Activated CD4-positive, alpha-beta T cell treated with anti-CD3 and anti-CD28 coated beads, Interleukin-2, amount 50 U/mL, for 24 hours (primary cell): ENCODE data around the gene FOXG1.

Source experiments
- DNase-seq, 2 donors: peaks; one replicate each; pipeline ENCODE4 v3.0.0-alpha.2; 2020; ENCODE audit warnings: low read depth in 1 of 2, low spot score in 1 of 2

FOXG1 gene

DNA sequence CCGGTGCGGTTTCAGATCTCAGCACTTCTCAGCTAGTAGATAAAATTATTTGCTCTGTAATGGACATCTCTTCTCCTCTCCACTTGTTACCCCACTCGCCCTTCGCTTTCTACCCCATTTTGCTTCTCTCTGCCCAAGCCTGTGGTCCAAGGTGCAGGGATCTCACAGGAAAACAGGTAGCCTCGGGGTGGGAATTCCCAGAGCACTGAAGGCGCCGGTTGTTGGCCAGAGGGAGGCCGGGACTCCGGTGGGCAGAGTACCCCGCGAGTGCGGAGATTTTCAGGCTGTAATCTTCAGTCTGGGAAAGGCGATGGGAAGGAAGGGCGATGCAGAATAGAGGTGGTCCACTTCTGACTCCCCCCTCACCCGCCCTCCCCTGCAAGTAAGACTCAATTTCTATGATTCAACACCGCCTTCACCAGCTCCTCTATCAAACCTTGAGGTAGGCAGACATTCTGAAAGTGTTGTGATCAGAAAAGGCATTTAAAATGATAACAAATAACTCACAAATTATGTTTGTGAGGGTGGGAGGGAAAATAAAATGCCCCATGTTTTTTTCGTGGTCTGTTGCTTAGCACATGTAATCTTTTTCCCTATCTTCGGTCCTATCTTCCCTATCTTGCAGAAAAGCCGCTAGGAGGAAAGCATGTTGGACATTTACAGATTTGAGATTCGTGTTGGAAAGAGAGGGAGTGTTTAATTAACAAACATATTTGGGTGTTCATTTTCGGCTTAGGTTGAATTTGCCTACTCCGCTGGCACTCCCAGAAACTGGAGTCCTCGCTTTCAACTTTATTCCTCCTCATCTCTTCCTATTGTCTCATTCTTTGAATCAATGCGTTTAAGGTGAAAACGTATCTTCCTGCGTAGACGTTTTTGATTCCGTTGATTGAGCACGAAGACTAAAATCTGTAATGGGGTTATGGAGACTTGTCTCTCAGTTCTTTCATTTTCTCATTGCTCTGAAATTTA, 8.5 kb downstream of the FOXG1 start:
- DNase-seq, result no peak

DNA sequence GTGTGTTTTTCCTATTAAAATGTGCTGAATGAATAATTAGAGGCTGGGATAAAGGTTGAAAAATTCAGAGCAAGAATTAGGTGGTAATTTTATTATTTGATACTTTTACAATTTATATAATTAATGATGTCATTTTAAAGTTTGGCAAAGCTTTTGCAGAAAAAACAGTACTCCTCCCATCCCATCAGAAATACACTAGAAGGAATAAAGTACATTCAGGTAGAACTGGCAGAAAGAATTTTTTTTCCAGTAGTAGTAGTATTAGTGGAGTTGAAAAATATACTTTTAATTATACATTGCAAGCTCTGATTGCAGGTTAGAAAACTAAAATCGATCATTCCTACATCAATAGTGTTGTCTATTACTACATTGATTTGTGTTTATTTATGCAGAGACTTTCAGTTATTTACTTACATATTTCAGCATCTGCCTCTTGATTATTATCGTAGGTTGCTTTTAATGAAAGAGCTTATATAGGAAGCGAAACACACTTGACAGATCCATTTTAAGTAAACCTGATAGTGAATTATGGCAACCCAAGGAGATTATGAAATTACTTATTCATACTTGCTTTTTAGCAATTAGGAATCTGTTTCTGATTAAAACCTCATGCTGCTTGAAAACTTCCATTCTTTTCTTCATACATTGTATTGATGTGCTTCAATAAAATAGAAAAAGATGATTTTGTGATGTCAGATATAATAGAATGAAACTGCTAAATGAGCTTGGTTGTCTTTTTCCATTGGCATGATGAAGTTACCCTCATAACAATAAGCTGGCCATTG, 10.1 kb downstream of the FOXG1 start:
- DNase-seq, result no peak

DNA sequence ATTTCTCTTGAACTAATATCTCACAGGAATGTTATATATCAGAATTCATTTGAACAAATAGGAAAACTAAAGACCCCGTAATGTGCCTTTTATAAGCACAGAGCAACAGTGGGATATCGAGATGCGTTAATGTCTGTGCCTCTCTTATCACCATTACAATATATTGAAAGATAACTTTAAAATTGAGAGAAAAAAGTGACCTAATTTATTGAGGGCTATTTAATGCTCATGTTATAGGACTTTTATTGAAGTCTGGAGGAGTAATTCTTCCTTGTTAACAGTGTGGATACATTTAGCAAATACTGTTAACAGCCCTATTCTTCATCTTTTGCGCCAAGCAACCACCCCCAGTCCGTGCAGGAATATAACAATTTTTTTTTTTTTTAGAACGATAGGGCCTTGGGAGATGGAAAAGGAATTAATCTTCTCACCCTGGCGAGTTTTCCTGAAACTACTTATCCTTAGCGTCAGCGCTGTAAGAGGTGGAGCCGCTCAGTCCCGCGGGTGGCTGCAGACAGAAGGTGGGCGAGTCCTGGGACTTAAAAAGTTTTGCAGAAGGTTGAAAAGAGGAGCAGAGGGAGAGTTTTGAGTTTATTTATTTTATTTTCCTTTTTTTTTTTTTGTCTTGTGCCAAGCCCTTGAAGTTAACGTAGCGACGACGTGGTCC, 11.0 kb downstream of the FOXG1 start:
- DNase-seq, result no peak

DNA sequence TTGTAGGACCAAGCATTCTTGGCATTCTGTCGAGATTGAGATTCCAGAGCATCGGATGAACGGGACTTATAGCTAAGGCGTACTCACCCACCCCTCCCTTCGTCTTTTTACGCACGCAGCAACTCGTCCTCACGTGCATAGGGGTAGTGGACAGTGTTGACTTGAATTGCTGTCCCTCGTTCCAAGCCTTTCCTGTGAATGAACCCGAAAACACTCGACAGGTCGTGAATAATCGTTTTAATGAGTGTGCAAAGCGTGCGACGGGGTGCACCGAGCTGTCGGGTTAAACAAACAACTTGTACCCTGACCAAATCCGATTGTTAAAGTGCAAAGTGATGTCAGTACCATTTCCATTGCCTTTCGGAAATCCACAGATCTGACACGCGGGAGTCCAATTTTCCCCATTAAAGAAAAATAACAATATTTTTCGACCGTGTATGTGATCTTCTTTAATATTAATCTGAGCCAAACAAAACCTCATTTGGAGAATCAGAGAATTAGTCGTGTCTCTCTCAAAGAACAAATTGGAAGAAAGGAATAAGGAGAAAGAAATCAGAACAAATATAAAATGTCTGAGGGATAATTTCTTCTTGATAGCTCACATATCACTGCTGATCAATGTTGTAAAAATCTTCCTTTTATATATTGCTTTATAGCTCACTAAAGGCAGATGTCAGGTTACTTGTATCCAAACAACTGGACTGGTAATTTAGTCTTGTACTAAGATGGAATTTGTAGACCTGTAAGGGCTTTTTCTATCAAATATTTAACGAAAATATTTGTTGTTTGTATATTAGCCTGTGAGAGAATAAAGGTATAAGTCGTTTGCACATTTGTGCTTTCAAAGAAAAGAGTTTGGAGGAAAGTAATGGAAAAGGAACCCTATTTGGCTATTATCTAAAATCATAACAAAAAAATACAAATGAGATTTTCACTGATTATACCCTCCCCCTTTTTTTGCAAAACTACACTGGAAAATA, 11.8 kb downstream of the FOXG1 start:
- DNase-seq, result no peak

DNA sequence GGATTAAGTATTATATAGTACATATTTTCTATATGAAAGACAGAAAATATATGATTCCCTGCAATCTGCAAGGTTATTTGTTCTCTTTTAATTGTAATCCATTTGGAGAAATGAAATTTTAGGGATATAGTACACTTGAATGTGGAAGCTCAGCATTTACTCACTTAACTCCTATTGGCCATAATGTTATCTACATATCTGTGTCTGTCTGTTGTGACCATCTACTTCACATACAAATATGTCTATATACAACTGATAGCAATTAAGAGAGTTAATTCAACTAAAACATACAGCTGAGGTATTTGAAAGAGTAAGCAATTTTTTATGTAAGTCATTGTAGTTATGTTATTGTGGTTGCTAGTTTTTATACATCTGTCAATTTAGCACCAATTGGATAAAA, 12.9 kb downstream of the FOXG1 start:
- DNase-seq, result no peak

DNA sequence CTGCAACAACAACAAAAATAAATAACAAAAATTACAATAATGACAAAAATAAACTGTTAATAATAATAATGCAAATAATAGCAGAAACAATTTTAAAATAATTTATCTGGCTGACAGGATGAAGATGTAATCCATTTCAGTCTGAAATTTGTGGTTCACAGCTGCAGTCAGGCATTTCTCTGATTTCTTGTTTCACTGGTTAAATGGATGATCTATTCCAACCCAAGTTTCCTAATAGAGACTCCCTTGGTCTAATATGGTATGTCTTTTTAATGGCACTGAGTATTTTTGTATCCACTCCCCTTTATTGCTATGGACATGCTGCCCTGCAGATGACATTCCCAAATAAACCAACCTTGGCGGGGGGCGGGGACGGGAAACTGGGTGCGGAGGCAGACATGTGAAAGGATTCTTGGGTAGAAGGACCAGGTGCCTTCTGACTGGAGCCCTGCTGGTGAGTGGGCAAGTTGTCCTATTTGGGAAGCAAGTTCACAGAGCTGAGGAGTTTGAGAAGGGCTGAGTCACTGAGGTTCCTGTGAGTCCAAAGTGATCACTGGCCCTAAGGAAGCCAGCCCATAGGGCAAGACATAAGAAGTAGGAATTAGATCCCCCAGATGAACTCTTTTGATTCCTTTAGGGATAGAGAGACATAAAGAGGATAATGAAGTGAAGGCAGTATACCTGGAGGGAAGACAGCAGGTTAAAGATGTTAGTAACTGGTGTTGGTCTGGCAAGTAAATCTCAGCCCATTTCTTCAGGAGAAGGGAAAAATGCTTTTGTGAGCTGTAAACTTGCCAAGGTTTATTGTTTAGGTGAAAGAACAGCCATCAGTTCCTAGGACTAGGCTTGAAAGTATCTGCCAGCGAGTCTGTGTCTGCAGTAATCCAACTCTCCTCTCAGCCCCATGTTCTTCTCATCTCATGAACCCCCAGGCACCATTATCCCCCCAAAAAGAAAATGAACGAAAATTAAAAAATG, 14.5 kb downstream of the FOXG1 start:
- DNase-seq, result no peak

DNA sequence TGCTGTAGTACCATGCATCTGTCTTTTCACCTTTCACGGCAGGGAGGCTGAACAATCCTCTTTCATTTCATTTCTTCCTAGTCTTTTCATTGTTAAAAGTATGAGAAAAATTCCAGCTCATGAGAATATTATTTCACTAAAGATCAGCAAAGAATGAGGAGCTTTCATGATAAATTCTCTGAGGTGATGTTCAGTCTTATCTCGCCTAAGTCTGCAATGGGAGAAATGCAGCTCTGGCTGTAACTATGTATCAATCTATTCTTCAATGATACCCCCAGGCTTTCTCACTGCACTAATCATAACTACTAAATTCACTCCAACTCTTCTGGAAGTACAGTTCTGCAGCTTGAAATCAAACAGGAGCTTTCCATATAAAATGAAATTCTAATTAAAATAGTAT, 15.7 kb downstream of the FOXG1 start:
- DNase-seq, result no peak

DNA sequence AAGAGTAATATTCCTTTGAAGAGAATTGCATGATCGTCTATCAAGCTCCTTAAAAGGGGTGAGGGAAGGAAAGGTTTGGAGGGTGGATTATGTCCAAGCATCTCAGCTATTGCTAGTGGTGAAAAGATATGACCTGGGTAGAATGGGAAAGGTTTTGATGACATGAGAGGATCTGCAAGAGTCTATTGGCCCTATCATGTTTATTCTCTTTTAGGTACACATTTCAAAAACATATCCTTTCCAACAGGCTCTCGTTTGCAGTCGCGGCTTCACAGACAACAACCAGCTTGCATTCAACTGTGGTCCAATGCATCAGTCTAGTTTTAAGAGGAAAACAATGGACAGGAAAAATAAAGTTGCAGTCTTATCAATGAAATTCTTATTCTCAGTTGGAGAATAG, 17.1 kb downstream of the FOXG1 start:
- no peak for DNase-seq

DNA sequence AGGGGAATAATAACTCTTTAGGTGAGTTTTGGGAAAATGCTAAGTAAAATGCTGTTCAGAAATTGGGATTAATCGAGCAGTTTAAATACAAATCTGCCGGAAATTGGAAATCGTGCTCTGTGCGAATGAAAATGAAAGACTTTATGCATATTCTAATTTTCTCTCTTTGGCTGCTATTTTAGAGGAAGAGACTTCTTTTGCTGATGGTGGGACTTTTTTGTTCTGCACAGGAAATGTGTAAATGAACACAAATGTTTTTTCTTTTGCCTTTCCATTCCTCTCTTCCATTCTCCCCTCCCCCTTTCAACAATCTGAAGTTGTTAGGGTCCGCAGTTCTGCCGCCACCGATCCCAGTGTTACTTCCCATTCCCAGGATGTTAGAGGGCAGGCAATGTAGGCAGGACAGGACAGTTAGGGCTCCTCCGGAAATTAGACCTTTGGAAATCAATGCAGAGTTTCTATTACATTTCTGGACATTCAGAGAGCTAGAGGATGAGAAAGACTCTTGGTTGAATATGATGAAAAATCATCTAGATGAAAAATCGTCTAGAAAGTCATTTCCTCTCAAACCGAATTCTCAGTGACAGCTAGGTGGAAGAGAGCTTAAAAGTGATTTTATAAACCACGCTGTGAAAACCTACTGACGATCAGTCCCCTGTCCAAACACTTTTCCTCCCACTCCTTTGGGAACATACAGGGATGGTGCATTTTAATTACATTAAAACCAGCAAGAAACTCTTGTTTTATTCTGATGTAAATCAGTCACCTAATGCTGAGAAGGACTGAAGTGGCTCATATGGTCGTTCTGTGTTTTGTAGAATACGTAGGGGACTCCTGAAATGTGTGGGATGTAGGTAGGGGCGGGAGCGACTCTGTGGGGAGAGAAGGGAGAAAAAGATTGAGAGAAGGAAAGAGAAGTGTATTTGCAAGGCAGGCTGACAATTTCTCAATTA, 17.8 kb downstream of the FOXG1 start:
- DNase-seq, result no peak

DNA sequence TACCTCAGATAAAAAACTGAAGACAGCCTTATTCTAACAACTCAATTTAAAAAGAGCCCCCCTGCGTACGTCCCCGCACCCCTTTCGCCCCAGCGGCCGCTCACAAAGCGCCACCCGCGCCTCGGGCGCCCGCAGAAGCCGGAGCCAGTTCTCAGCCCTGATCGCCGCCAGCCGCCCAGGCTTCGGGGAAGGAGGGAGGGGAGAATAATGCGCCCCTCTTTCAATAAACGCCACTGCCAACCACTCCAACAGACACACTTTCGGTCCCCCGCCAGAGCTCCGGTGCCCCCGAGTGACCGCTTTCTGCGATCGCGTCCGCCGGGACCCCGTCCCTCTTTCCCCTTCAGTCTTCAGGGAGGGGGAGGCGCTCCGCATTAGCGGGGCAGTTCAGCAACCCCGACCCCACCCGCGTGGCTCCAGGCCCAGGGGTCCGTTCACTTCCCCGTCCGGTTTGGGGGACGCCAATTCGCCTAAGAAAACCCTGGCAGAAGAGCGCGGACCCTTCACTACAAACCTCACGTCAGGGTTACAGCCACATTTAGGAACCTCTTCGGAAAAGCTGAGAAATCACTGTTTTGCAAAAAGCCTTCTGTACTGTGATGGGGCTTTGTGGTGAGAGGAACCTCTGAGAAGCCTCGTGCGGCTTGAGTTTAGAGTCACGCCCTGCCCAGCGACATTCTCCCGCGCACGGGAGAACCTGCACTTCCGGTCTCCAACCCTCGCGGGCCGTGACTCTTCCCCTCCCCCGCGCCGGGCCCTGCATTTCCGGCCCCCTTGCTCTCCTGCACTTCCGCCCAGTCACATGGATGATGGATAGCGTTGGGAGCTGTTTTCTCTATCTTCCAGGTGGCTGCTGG, 18.7 kb downstream of the FOXG1 start:
- DNase-seq, result no peak

DNA sequence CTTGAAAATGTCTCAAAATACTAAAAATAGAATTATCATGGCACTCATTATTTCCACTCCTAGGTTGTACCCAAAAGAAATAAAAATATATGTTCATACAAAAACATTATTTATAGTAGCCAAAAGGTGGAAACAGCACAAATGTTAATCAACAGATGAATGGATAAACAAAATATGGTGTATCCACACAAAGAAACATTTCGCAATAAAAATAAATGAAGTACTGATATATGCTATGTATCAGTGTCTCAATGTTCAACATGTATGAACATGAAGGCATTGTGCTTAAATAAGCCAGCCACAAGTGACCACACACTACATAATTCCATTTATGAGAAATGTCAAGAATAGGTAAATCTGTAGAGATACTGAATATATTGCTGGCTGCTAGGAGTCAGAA, 40.9 kb downstream of the FOXG1 start:
- DNase-seq, result no peak

DNA sequence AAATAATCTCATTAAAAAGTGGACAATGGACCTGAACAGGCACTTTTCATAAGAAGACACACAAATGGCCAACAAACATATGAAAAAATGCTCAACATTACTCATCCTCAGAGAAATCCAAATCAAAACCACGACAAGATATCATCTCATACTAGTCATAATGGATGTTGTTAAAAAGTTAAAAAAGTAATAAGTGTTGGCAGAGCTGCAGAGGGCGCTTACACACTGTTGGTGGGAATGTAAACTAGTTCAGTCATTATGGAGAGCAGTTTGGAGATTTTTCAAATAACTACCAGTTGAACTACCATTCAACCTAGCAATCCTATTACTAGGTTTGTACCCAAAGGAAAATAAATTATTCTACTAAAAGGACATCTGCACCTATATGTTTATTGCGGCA, 47.2 kb downstream of the FOXG1 start:
- DNase-seq, result no peak
